ENCODE results near the gene BLM. TPM values are rescaled to one million over a fixed set of nuclear protein-coding genes. Genes with fewer than 3 reads are reported as not detected.

Gene BLM
- total and polyA plus RNA-seq, 8 donors: 1.1 to 10.5 (median 2.6) TPM

DNA sequence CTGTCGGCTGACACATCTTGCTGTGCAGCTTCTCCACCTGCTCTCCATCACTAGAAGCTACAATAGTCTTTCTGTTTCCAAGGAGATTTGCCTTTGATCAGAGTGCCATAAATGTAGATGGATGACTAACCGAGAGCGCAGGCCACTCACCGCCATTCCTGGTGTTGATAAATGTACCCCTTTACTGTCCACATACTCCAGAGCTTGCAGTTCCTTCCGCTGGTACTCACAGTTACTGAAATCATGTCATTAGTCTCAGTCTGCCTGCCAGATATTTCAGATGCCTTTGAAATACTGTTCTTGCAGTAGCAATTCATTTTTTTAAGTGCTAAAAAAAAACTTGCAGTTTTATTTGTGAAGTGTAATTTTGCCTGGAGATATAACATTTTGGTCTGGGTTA lies 72.3 kb downstream of the BLM start:
- no peaks in the 10 kb centered on the region for H3K9me3 ChIP-seq
- no peaks in the 10 kb centered on the region for H3K36me3 ChIP-seq
- WGBS, 5 donors: 77 to 92% (median 82%) methylated on average over 5 of the region's 5 CpGs
- peak overlapping the region in 1 of 5 donors; percentile 74 for H3K27ac ChIP-seq
- intact Hi-C loops (cut with DNase I; ENCODE audit: low total_unique reads): no loop called here
- H3K4me1 ChIP-seq: peaks cover 0 to 7% (median 3%) of the 10 kb centered on the region in 4 donors
- H3K4me3 ChIP-seq: no peak overlapping the region
- TF ChIP-seq CTCF (IDR thresholded peaks at IDR 0.05) (no peak), EP300 (IDR thresholded peaks at IDR 0.05) (no peak), POLR2A (IDR thresholded peaks at IDR 0.05) (no peak), POLR2AphosphoS5 (IDR thresholded peaks at IDR 0.05) (no peak)
- DNase-seq: no peak
- no peaks in the 10 kb centered on the region for H3K27me3 ChIP-seq

DNA sequence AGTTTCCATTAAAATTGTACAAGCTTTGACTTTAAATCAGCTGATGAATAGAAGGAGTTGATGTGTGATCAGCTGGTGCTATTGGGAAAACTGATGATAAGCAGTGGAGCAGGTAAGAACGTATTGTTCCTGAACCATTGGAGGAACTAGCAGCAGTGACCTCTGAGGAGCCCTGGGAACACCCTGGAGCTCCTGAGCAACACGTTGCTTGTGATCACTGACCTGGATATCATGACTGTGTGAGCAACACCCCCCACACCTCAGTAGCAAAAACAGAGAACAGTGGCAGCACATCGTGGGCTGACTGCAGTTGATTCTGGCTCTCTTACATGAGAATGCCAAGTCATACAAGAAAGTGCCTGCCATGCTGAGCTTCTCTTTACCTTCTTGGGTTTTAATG lies 72.9 kb downstream of the BLM start:
- no peaks in the 10 kb centered on the region for H3K9me3 ChIP-seq
- peak; percentile 43 to 61 for DNase-seq
- TF ChIP-seq EP300 (IDR thresholded peaks at IDR 0.05) (no peak), CTCF (IDR thresholded peaks at IDR 0.05) (no peak), POLR2A (IDR thresholded peaks at IDR 0.05) (no peak), POLR2AphosphoS5 (IDR thresholded peaks at IDR 0.05) (peak in 1 of 3 donors; percentile 79)
- 15 to 60% (median 51%) methylated on average over 3 of the region's 3 CpGs for WGBS, 5 donors
- H3K27me3 ChIP-seq: no peaks in the 10 kb centered on the region
- intact Hi-C loops (cut with DNase I; ENCODE audit: low total_unique reads): no loop called here
- H3K36me3 ChIP-seq: no peaks in the 10 kb centered on the region
- H3K27ac ChIP-seq: peak overlapping the region in 4 of 5 donors; percentile 16 to 75 (median 44)
- H3K4me1 ChIP-seq: peaks cover 0 to 7% (median 3%) of the 10 kb centered on the region in 4 donors
- no peak overlapping the region for H3K4me3 ChIP-seq

- no peak for DNase-seq
- Histone ChIP-seq H3K27ac (peak overlapping the region in 4 of 5 donors; percentile 16 to 57 (median 44)), H3K36me3 (no peaks in the 10 kb centered on the region), H3K9me3 (no peaks in the 10 kb centered on the region), H3K4me1 (peaks cover 0 to 7% (median 3%) of the 10 kb centered on the region in 4 donors), H3K27me3 (no peaks in the 10 kb centered on the region), H3K4me3 (no peak overlapping the region)
- 67 to 95% (median 75%) methylated on average over 4 of the region's 4 CpGs for WGBS, 5 donors
- intact Hi-C loops (cut with DNase I; ENCODE audit: low total_unique reads): no loop called here
- TF ChIP-seq POLR2AphosphoS5 (IDR thresholded peaks at IDR 0.05) (no peak), EP300 (IDR thresholded peaks at IDR 0.05) (no peak), POLR2A (IDR thresholded peaks at IDR 0.05) (no peak), CTCF (IDR thresholded peaks at IDR 0.05) (no peak)
These were observed 73.4 kb downstream of the BLM start for GRCh38 chr15:90790561-90790960.

DNA sequence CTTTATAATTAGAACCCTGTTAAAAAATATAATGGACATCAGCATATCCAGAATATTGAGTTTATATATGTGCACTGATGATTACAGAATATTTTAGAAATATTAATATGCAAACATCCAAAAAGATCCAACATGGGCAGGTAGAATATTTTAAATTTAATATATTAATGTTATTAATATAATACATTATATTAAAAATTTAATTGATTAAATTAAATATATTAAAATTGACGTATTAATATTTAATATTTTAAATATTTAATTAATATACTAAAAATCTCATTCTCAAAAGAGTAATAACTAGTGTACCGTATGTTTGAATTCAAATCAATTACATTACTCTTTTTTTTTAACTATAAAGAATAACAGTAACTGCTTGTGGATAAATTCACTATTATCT lies 77.4 kb downstream of the BLM start:
- intact Hi-C loops (cut with DNase I; ENCODE audit: low total_unique reads): no loop called here
- WGBS, 5 donors: 73 to 98% (median 96%) methylated on average over 2 of the region's 2 CpGs

More for the DNA sequence above, 77.4 kb downstream of the BLM start:
- no peak overlapping the region for H3K27ac ChIP-seq
- H3K36me3 ChIP-seq: no peaks in the 10 kb centered on the region
- H3K27me3 ChIP-seq: no peaks in the 10 kb centered on the region
- H3K4me3 ChIP-seq: no peak overlapping the region
- TF ChIP-seq EP300 (IDR thresholded peaks at IDR 0.05): no peak
- no peak for TF ChIP-seq CTCF (IDR thresholded peaks at IDR 0.05)
- no peak for TF ChIP-seq POLR2AphosphoS5 (IDR thresholded peaks at IDR 0.05)
- no peak for DNase-seq
- no peaks in the 10 kb centered on the region for H3K9me3 ChIP-seq
- peaks cover 0 to 2% (median under 1%) of the 10 kb centered on the region in 4 donors for H3K4me1 ChIP-seq
